GM15510 (cell line): Measurements from ENCODE around the gene P4HB.

Experiments used
- POLR2A ChIP-seq: IDR thresholded peaks from 3 replicates; pipeline ENCODE4 v1.6.1; 2011; ENCODE audit warnings: borderline replicate concordance; ENCODE audit not compliant: insufficient read length; ENCODE audit errors: extremely low read depth

P4HB gene

GRCh38 chr17:81859906-81860755, at the start of gene P4HB:
TSS of gene P4HB (minus strand) at chr17:81860535. CDS start at chr17:81860471, 64 bp downstream.
- TF ChIP-seq POLR2A = peak; percentile 97

GRCh38 chr17:81909231-81909630, 48.9 kb upstream of the P4HB start:
- no peak for TF ChIP-seq POLR2A

GRCh38 chr17:81908793-81909192, 48.5 kb upstream of the P4HB start:
- no peak for TF ChIP-seq POLR2A

GRCh38 chr17:81907219-81908145, 47.1 kb upstream of the P4HB start:
- TF ChIP-seq POLR2A = no peak

GRCh38 chr17:81906476-81907218, 46.3 kb upstream of the P4HB start:
- TF ChIP-seq POLR2A = no peak

GRCh38 chr17:81905993-81906392, 45.7 kb upstream of the P4HB start:
- TF ChIP-seq POLR2A = no peak

- TF ChIP-seq POLR2A = no peak
Observed at GRCh38 chr17:81905424-81905875, 45.1 kb upstream of the P4HB start.

GRCh38 chr17:81904600-81905423, 44.5 kb upstream of the P4HB start:
- no peak for TF ChIP-seq POLR2A

GRCh38 chr17:81903896-81904599, 43.7 kb upstream of the P4HB start:
- no peak for TF ChIP-seq POLR2A

- TF ChIP-seq POLR2A = no peak
Observed at GRCh38 chr17:81903415-81903831, 43.1 kb upstream of the P4HB start.

GRCh38 chr17:81902653-81903414, 42.5 kb upstream of the P4HB start:
- no peak for TF ChIP-seq POLR2A

GRCh38 chr17:81902023-81902652, 41.8 kb upstream of the P4HB start, which contains the start of gene NPB:
TSS of gene NPB (plus strand) at chr17:81902238. CDS start at chr17:81902278, 40 bp downstream.
- TF ChIP-seq POLR2A = no peak
